LNCaP clone FGC (cell line): ENCODE data around the gene PACS2.

Experiments used
- DNase-seq: peaks from one replicate; pipeline ENCODE4 v3.0.0-alpha.2; 2011; ENCODE audit warnings: low read depth
- H3K4me3 ChIP-seq: 2 replicates; pipeline ENCODE4 v1.5.1; 2011; ENCODE audit warnings: mild to moderate bottlenecking, low read depth, low read length, control low read depth
- CTCF ChIP-seq: IDR thresholded peaks from 2 replicates; pipeline ENCODE4 v1.5.1; 2012; ENCODE audit warnings: mild to moderate bottlenecking; ENCODE audit not compliant: control insufficient read depth, insufficient read depth; ENCODE audit errors: extremely low read depth

The PACS2 gene

GRCh38 chr14:105368032-105368417, 53.5 kb downstream of the PACS2 start:
- no peak for TF ChIP-seq CTCF
- DNase-seq: no peak
- H3K4me3 ChIP-seq: no peak overlapping the region

GRCh38 chr14:105368426-105368825, 53.9 kb downstream of the PACS2 start:
- TF ChIP-seq CTCF: no peak
- no peak overlapping the region for H3K4me3 ChIP-seq
- no peak for DNase-seq

GRCh38 chr14:105368910-105369652, 54.5 kb downstream of the PACS2 start:
- no peak for DNase-seq
- no peak overlapping the region for H3K4me3 ChIP-seq
- TF ChIP-seq CTCF: no peak

- no peak overlapping the region for H3K4me3 ChIP-seq
- DNase-seq: no peak
- TF ChIP-seq CTCF: no peak
These were observed 55.1 kb downstream of the PACS2 start for GRCh38 chr14:105369653-105370040.

- TF ChIP-seq CTCF: peak; percentile 24; the same call in 1 of the 2 replicates
- H3K4me3 ChIP-seq: no peak overlapping the region
- peak; percentile 34 for DNase-seq
These were observed 59.8 kb downstream of the PACS2 start for GRCh38 chr14:105374389-105374788.

GRCh38 chr14:105375635-105376057, 61.1 kb downstream of the PACS2 start:
- DNase-seq: no peak
- no peak for TF ChIP-seq CTCF
- no peak overlapping the region for H3K4me3 ChIP-seq
